ENCODE measurements around the gene DMD. TPM values are rescaled to one million over a fixed set of nuclear protein-coding genes. Genes with fewer than 3 reads are reported as not detected.

DMD gene
- total and polyA plus RNA-seq, 7 donors = 2.5 to 260 (median 183) TPM

GRCh38 chrX:32496671-32497070 is 714.7 kb downstream of the DMD start:
- no peaks in the 10 kb centered on the region for H3K9me3 ChIP-seq
- H3K27ac ChIP-seq = no peak overlapping the region
- intact Hi-C loops (cut with DNase I) = no loop called here
- DNase-seq = no peak
- no peaks in the 10 kb centered on the region for H3K36me3 ChIP-seq
- no peak for TF ChIP-seq EP300 (IDR thresholded peaks at IDR 0.05)
- TF ChIP-seq POLR2AphosphoS5 (IDR thresholded peaks at IDR 0.05) = no peak
- no peak for TF ChIP-seq POLR2A (IDR thresholded peaks at IDR 0.05)
- no peak for TF ChIP-seq CTCF (IDR thresholded peaks at IDR 0.05)
- H3K4me3 ChIP-seq = no peak overlapping the region
- no peaks in the 10 kb centered on the region for H3K4me1 ChIP-seq
- WGBS, 2 donors = 86 to 89% methylated on average over 6 of the region's 6 CpGs
- no peaks in the 10 kb centered on the region for H3K27me3 ChIP-seq

DNA sequence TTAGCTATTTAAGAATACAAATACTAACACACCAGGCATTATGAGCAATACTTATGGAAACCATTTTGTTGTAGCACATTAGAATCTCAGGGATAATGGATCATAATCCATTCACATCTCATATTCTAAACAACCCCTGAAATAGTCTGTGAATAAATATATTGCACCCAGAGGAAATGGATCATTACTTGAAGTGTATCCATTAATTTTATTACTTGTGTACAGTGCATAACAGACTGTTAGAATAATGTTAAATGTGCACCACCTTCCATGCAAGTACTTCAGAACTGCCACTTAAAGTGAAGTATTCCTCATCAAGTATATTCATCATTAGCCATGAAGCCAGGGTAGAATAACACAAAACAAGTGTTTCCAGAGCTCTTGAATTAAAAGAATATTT is 715.5 kb downstream of the DMD start:
- H3K9me3 ChIP-seq = no peaks in the 10 kb centered on the region
- H3K4me1 ChIP-seq = no peaks in the 10 kb centered on the region
- H3K4me3 ChIP-seq = no peak overlapping the region
- H3K36me3 ChIP-seq = peaks cover 0 to 3% (median 0%) of the 10 kb centered on the region in 4 donors
- TF ChIP-seq CTCF (IDR thresholded peaks at IDR 0.05) (no peak), POLR2A (IDR thresholded peaks at IDR 0.05) (no peak), EP300 (IDR thresholded peaks at IDR 0.05) (no peak), POLR2AphosphoS5 (IDR thresholded peaks at IDR 0.05) (no peak)
- H3K27ac ChIP-seq = no peak overlapping the region
- no peaks in the 10 kb centered on the region for H3K27me3 ChIP-seq
- intact Hi-C loops (cut with DNase I) = no loop called here
- DNase-seq = no peak

- no peak for TF ChIP-seq EP300 (IDR thresholded peaks at IDR 0.05)
- TF ChIP-seq POLR2A (IDR thresholded peaks at IDR 0.05) = no peak
- TF ChIP-seq CTCF (IDR thresholded peaks at IDR 0.05) = no peak
- no peak for TF ChIP-seq POLR2AphosphoS5 (IDR thresholded peaks at IDR 0.05)
- intact Hi-C loops (cut with DNase I) = no loop called here
- Histone ChIP-seq H3K36me3 (peaks cover 0 to 6% (median 0%) of the 10 kb centered on the region in 4 donors), H3K4me3 (no peak overlapping the region), H3K9me3 (no peaks in the 10 kb centered on the region), H3K27ac (no peak overlapping the region), H3K4me1 (no peaks in the 10 kb centered on the region), H3K27me3 (no peaks in the 10 kb centered on the region)
- 70 to 84% methylated on average over 3 of the region's 3 CpGs for WGBS, 2 donors
- no peak for DNase-seq
Observed at GRCh38 chrX:32489125-32489524, 722.2 kb downstream of the DMD start.

DNA sequence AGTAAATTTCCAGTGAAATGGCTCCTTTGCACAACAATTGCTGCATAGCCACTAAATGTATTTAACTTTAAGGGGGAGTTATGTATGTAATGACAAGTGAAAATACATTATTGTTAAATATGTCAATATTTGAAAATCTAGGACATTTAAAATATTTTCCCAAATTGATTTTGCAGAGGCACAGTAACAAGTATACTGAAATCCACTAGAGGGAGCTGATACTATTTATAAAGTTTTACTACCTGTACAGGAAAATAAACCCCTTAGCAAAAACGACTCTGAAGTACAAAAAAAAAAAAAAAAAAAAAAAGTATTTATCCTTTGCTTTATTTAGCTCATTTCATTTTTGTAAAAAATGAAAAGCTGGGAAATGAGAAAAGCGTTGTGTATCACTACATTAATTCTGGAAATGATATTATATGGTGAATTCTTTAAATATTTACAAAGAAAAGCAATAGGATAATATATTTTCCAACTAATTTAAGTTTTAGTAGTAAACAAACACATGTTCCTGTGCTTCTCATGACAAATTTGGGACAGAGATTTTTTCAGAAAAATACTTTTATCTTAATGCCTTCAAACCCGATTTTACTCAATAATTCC is 727.7 kb downstream of the DMD start:
- no peaks in the 10 kb centered on the region for H3K4me1 ChIP-seq
- H3K27ac ChIP-seq = no peak overlapping the region
- H3K27me3 ChIP-seq = no peaks in the 10 kb centered on the region
- no peak for TF ChIP-seq EP300 (IDR thresholded peaks at IDR 0.05)
- TF ChIP-seq POLR2AphosphoS5 (IDR thresholded peaks at IDR 0.05) = no peak
- TF ChIP-seq POLR2A (IDR thresholded peaks at IDR 0.05) = no peak
- TF ChIP-seq CTCF (IDR thresholded peaks at IDR 0.05) = no peak
- no peak overlapping the region for H3K4me3 ChIP-seq
- 38 to 41% methylated on average over 3 of the region's 3 CpGs for WGBS, 2 donors
- H3K9me3 ChIP-seq = no peaks in the 10 kb centered on the region
- intact Hi-C loops (cut with DNase I) = no loop called here
- no peaks in the 10 kb centered on the region for H3K36me3 ChIP-seq
- no peak for DNase-seq

GRCh38 chrX:32480019-32480418 is 731.3 kb downstream of the DMD start:
- no peaks in the 10 kb centered on the region for H3K4me1 ChIP-seq
- no peak overlapping the region for H3K27ac ChIP-seq
- no peak for TF ChIP-seq POLR2AphosphoS5 (IDR thresholded peaks at IDR 0.05)
- no peak for TF ChIP-seq CTCF (IDR thresholded peaks at IDR 0.05)
- no peak for TF ChIP-seq EP300 (IDR thresholded peaks at IDR 0.05)
- no peak for TF ChIP-seq POLR2A (IDR thresholded peaks at IDR 0.05)
- intact Hi-C loops (cut with DNase I) = no loop called here
- 78 to 84% methylated on average over 2 of the region's 2 CpGs for WGBS, 2 donors
- H3K36me3 ChIP-seq = no peaks in the 10 kb centered on the region
- H3K9me3 ChIP-seq = no peaks in the 10 kb centered on the region
- H3K4me3 ChIP-seq = no peak overlapping the region
- no peak for DNase-seq
- H3K27me3 ChIP-seq = no peaks in the 10 kb centered on the region

All from sigmoid colon (tissue), 7 donors.